Measurements from ENCODE around the gene RBP5. TPM values are rescaled to one million over a fixed set of nuclear protein-coding genes. Genes with fewer than 3 reads are reported as not detected.

Gene RBP5
- total and polyA plus RNA-seq, 4 donors, result 12.9 to 108 (median 63.6) TPM

GRCh38 chr12:7091171-7091570 lies 37.5 kb downstream of the RBP5 start:
- Histone ChIP-seq H3K4me3 (ENCODE audit: low read depth in 1 of 3, low read length in 3 of 3) (peak overlapping the region; percentile 63 to 87 (median 66)), H3K4me1 (ENCODE audit: control insufficient read depth in 4 of 4, insufficient read depth in 4 of 4, low read length in 3 of 4) (peaks cover 9 to 43% (median 33%) of the 10 kb centered on the region in 4 donors), H3K27me3 (ENCODE audit: control insufficient read depth in 4 of 4, insufficient read depth in 4 of 4, low read length in 3 of 4) (no peaks in the 10 kb centered on the region), H3K36me3 (ENCODE audit: control insufficient read depth in 4 of 4, insufficient read depth in 3 of 4, low read depth in 1 of 4, low read length in 3 of 4) (peaks cover 2 to 34% (median 27%) of the 10 kb centered on the region in 4 donors), H3K9ac (ENCODE audit: low read depth in 1 of 2, low read length in 2 of 2) (peak overlapping the region; percentile 75 to 78), H3K9me3 (ENCODE audit: control insufficient read depth in 4 of 4, low read length in 3 of 4) (no peaks in the 10 kb centered on the region), H3K27ac (ENCODE audit: low read depth in 1 of 2, low read length in 2 of 2) (peak overlapping the region; percentile 64 to 89)
- DNase-seq (ENCODE audit: low spot score), result no peak
- no peak for TF ChIP-seq ATF3 (IDR thresholded peaks at IDR 0.05)
- no peak for TF ChIP-seq FOXA2 (IDR thresholded peaks at IDR 0.05)
- no peak for TF ChIP-seq TAF1 (conservative IDR thresholded peaks at IDR 0.05)
- TF ChIP-seq NR2F2 (IDR thresholded peaks at IDR 0.05), result no peak
- TF ChIP-seq, protein P1, sequence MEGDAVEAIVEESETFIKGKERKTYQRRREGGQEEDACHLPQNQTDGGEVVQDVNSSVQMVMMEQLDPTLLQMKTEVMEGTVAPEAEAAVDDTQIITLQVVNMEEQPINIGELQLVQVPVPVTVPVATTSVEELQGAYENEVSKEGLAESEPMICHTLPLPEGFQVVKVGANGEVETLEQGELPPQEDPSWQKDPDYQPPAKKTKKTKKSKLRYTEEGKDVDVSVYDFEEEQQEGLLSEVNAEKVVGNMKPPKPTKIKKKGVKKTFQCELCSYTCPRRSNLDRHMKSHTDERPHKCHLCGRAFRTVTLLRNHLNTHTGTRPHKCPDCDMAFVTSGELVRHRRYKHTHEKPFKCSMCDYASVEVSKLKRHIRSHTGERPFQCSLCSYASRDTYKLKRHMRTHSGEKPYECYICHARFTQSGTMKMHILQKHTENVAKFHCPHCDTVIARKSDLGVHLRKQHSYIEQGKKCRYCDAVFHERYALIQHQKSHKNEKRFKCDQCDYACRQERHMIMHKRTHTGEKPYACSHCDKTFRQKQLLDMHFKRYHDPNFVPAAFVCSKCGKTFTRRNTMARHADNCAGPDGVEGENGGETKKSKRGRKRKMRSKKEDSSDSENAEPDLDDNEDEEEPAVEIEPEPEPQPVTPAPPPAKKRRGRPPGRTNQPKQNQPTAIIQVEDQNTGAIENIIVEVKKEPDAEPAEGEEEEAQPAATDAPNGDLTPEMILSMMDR (IDR thresholded peaks at IDR 0.05; ENCODE audit: low read depth, low read length, missing input control), result no peak
- no peak for TF ChIP-seq JUND (IDR thresholded peaks at IDR 0.05)
- no peak for TF ChIP-seq GABPA (IDR thresholded peaks at IDR 0.05 in 1 of 2, conservative IDR thresholded peaks at IDR 0.05 in 1 of 2)
- TF ChIP-seq MAX (IDR thresholded peaks at IDR 0.05), result no peak
- TF ChIP-seq RXRA (IDR thresholded peaks at IDR 0.05), result no peak
- TF ChIP-seq YY1 (IDR thresholded peaks at IDR 0.05), result no peak
- no peak for TF ChIP-seq FOXA1 (IDR thresholded peaks at IDR 0.05)
- no peak for TF ChIP-seq EGR1 (IDR thresholded peaks at IDR 0.05; ENCODE audit: low read depth in 2 of 2)
- TF ChIP-seq ZBTB33 (IDR thresholded peaks at IDR 0.05), result no peak
- TF ChIP-seq HNF4G (IDR thresholded peaks at IDR 0.05), result no peak
- TF ChIP-seq SP1 (IDR thresholded peaks at IDR 0.05), result no peak
- no peak for TF ChIP-seq HNF4A (conservative IDR thresholded peaks at IDR 0.05)
- TF ChIP-seq RAD21 (IDR thresholded peaks at IDR 0.05), result no peak
- TF ChIP-seq REST (IDR thresholded peaks at IDR 0.05), result no peak
- WGBS, result 36% methylated on average over 7 of the region's 7 CpGs

Measured in liver (tissue), 9 donors.